Motor neuron (in vitro differentiated cells): Measurements from ENCODE around the gene LHCGR. TPM values are rescaled to one million over a fixed set of nuclear protein-coding genes. Genes with fewer than 3 reads are reported as not detected.

ENCODE experiments used
- total RNA-seq, 8 experiments: library from RNA; unstranded; fragments of 300-600 nt; gene quantifications; 2 replicates each; pipeline versions ENCODE4 v1.2.3 to v1.2.4, GENCODE V29; 2022

Gene LHCGR
- total RNA-seq, 8 experiments from 2014 or later, result 0.27 to 2.8 (median 0.78) TPM; not detected in 1

Other genes starting within 250 kb of the LHCGR start
- gene STON1, start 225.6 kb downstream of the LHCGR start, total RNA-seq, result 10 to 100 TPM in 3 of 8 experiments, 1 to 10 TPM in 5; 3.3 to 70.9 (median 8.5) TPM
- 10 to 100 TPM in 1 of 8 experiments, 1 to 10 TPM in 3, under 1 TPM in 4; 0.54 to 19.0 (median 0.99) TPM for gene GTF2A1L, start 137.9 kb downstream of the LHCGR start, total RNA-seq